Stimulated activated CD4-positive, alpha-beta T cell treated with anti-CD3 and anti-CD28 coated beads, TNF-alpha, amount 100 ng/mL, for 48 hours (primary cell): Measurements from ENCODE around the gene PTHLH.

Experiments used
- DNase-seq, 3 donors: peaks; one replicate each; pipeline ENCODE4 v3.0.0-alpha.2; 2020; ENCODE audit warnings: low read depth in 3 of 3

Gene PTHLH

GRCh38 chr12:27972721-27973120, at the start of gene PTHLH:
TSS of gene PTHLH (minus strand) at chr12:27972733. CDS start at chr12:27969494, 3,239 bp downstream.
- DNase-seq = no peak

DNA sequence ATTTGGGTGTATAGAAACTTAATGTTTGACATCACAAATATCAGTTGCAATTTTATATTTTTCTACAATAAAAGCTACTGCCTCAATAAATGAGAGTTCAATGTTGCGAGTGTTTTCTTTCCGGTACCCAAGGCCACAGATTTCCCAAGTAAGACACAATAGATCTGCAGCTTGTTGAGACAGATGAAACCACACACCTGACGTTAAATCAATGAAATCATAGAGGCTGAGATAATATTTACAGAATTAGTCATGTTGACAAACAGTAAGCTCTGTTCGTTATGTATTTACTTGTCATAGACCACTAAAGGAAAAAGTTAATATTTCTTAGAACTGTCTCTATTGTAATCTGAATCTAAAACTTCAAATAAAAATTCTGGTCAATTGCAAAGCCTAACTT, 49.2 kb upstream of the PTHLH start:
- DNase-seq = no peak

GRCh38 chr12:28017873-28018255, 45.3 kb upstream of the PTHLH start:
- no peak for DNase-seq

GRCh38 chr12:28017126-28017872, 44.8 kb upstream of the PTHLH start:
- DNase-seq = no peak

GRCh38 chr12:28015165-28015564, 42.6 kb upstream of the PTHLH start:
- DNase-seq = no peak

GRCh38 chr12:28014196-28014595, 41.7 kb upstream of the PTHLH start:
- no peak for DNase-seq

DNA sequence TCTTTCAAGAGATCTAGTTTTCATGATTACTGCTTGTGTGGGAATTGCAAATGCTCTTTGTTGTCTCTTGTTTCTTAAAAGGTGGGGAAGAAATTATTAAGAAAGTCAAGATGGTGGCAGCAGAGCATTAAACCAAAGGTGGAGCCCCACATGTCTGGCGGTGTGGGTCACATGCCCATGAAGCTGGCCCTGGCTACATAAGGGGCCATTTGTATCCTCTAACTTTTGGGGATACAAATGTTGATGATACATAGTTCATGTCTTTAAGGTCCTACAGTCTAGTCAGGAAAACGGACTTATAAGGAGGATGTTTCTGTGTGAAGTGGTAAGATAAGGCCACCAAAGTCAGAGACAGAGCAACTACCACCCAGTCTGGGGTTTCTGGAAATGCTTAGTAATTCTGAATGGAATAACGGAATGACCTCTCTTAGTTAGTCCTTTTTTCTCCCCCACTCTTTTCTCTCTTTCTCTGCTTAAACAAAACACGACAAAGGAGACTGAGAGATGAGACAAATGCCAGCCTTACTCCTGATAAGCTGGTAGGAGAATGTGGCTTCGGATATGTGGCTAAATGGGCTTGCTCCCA, 39.9 kb upstream of the PTHLH start:
- no peak for DNase-seq

GRCh38 chr12:28010036-28010435, 37.5 kb upstream of the PTHLH start:
- no peak for DNase-seq

- no peak for DNase-seq
These were observed 27.4 kb upstream of the PTHLH start for GRCh38 chr12:27999970-28000369.

- no peak for DNase-seq
These were observed 27.0 kb upstream of the PTHLH start for GRCh38 chr12:27999521-27999920.

- DNase-seq = no peak
These were observed 26.1 kb upstream of the PTHLH start for GRCh38 chr12:27998658-27999057.

DNA sequence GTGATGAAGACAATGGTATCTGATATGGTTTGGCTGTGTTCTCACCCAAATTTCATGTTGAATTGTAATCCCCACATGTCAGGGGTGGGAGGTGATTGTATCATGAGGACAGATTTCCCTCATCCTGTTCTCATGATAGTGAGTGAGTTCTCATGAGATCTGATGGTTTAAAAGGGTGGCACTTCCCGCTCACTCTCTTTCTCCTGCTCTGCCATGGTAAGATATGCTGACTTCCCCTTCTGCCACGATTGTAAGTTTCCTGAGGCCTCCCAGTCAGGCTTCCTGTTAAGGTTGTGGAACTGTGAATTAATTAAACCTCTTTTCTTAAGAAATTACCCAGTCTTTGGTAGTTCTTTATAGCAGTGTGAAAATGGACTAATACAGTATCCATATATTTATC, 25.6 kb upstream of the PTHLH start:
- DNase-seq = no peak

DNA sequence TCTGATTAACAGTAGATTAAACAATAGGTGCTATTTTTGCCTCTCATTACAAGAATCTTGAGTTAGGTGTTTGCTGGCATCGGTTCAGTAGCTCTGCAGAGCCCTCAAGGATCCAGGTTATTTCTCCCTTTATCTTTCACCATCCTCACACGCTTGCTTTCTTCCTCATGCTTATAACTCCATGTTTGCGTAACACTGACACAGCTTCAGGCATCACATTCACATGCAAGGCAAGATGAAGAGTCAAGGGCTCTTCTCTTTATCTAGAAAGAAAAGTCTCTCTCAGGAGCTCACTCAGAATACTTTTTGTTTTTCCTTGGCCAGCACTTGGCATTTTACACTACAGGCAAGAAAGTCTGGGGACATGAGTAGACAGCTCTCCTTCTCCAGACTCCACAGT, 24.2 kb upstream of the PTHLH start:
- no peak for DNase-seq

DNA sequence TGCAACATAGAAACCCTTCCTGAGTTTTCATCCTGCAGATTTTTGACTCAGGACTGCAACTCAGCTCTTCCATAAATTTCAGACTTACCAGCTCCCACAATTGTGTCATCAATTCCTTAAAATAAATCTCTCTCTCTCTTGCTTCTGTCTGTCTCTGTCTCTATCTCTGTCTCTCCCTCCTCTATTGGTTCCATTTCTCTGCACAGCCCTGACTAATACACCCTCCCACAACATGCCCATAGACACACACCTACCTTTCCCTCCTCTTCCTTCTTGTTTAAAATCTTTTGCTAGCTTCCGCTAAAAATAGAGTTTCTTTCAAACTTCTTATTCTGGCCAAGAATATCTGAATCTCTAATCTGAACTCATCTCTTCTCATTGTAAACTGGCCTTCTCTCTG, 22.9 kb upstream of the PTHLH start:
- DNase-seq = no peak

- no peak for DNase-seq
These were observed 16.2 kb upstream of the PTHLH start for GRCh38 chr12:27988594-27989233.

DNA sequence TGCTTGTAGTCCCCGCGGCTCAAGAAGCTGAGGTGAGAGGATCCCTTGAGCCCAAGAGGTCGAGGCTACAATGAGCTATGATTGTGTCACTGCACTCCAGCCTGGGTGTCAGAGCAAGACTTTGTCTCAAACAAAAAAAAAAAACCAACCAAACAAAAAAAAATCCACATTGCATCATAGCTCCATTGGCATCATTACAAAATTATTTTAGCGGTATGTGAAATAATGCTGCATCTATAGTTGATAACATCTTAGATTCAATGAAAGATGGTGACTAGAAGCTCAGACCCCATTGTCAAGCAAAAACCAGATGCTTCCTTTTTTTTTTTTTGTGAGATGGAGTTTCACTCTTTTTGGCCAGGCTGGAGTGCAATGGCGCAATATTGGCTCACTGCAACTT, 14.8 kb upstream of the PTHLH start:
- DNase-seq = no peak

- DNase-seq = no peak
These were observed 11.7 kb upstream of the PTHLH start for GRCh38 chr12:27984275-27984674.

GRCh38 chr12:27982951-27983350, 10.4 kb upstream of the PTHLH start:
- DNase-seq = no peak

- no peak for DNase-seq
These were observed 9.9 kb upstream of the PTHLH start for GRCh38 chr12:27982385-27982784.

DNA sequence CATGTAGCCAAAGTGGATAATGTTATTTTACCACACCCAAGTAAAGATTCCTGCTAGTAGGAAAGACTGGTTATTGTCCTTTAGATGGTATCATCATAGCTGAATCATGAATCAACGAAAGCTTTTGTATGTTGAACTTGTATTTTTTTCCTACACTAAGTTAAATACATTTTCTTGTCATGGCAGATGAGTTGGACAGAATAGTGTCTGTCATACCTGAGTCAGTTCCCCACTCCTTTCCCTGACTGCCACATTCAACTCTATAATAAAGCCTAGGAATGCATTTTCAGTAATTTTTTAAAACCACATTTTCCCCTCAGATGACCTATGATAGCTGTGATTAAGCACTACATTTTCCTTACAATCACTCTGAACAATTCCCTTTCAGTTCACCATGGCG, 9.3 kb upstream of the PTHLH start:
- DNase-seq = no peak

- no peak for DNase-seq
These were observed 6.6 kb upstream of the PTHLH start for GRCh38 chr12:27979145-27979544.

GRCh38 chr12:27975222-27976136, 2.9 kb upstream of the PTHLH start:
- DNase-seq = no peak
